Activated CD8-positive, alpha-beta memory T cell treated with anti-CD3 and anti-CD28 coated beads for 48 hours (primary cell): Measurements from ENCODE around the gene RAE1.

Experiments used
- DNase-seq, 3 experiments: peaks; one replicate each; pipeline ENCODE4 v3.0.0-alpha.2; 2020; ENCODE audit warnings: low read depth in 2 of 3, low spot score in 2 of 3

The RAE1 gene

GRCh38 chr20:57371363-57371762, 20.3 kb downstream of the RAE1 start:
- DNase-seq = no peak

- no peak for DNase-seq
Observed at GRCh38 chr20:57372157-57372556, 21.1 kb downstream of the RAE1 start.

- no peak for DNase-seq
Observed at GRCh38 chr20:57372581-57373350, 21.7 kb downstream of the RAE1 start.

GRCh38 chr20:57374343-57374930, 23.4 kb downstream of the RAE1 start:
- no peak for DNase-seq

GRCh38 chr20:57374931-57375651, 24.0 kb downstream of the RAE1 start:
- no peak for DNase-seq

GRCh38 chr20:57375652-57376230, 24.7 kb downstream of the RAE1 start:
- no peak for DNase-seq

GRCh38 chr20:57377350-57377749, 26.3 kb downstream of the RAE1 start:
- no peak for DNase-seq

GRCh38 chr20:57378107-57378506, 27.1 kb downstream of the RAE1 start:
- DNase-seq = no peak

GRCh38 chr20:57378646-57379262, 27.7 kb downstream of the RAE1 start:
- DNase-seq = no peak

- no peak for DNase-seq
Observed at GRCh38 chr20:57379263-57379647, 28.2 kb downstream of the RAE1 start.

GRCh38 chr20:57380081-57380750, 29.2 kb downstream of the RAE1 start:
- no peak for DNase-seq

GRCh38 chr20:57381596-57382503, 30.8 kb downstream of the RAE1 start:
- DNase-seq = peak in 2 of 3 experiments; percentile 55 to 79

GRCh38 chr20:57382516-57382915, 31.5 kb downstream of the RAE1 start:
- DNase-seq = no peak

- DNase-seq = no peak
Observed at GRCh38 chr20:57383447-57384347, 32.6 kb downstream of the RAE1 start.

- DNase-seq = no peak
Observed at GRCh38 chr20:57384486-57384885, 33.4 kb downstream of the RAE1 start.

- DNase-seq = no peak
Observed at GRCh38 chr20:57384953-57385761, 34.1 kb downstream of the RAE1 start.

- DNase-seq = no peak
Observed at GRCh38 chr20:57385940-57386339, 34.9 kb downstream of the RAE1 start.

GRCh38 chr20:57386762-57387161, 35.7 kb downstream of the RAE1 start:
- no peak for DNase-seq
